Astrocyte (in vitro differentiated cells and primary cell): ENCODE results near the gene CRB2. TPM values are rescaled to one million over a fixed set of nuclear protein-coding genes. Genes with fewer than 3 reads are reported as not detected.

Experiments
- DNase-seq: peaks from one replicate; pipeline ENCODE4 v3.0.0-alpha.2; 2010; ENCODE audit warnings: low read depth
- FAIRE-seq: peaks from 2 replicates; lab custom pipeline; 2011; peaks lifted over from hg19 to GRCh38; lab: Jason Lieb, UNC
- H2AFZ ChIP-seq: 2 replicates; pipeline ENCODE4 v1.6.0; 2012; ENCODE audit warnings: low read depth, low read length, inconsistent platforms
- H3K27ac ChIP-seq: 2 replicates; pipeline ENCODE4 v1.5.1; 2011; ENCODE audit warnings: low read depth, low read length, inconsistent platforms
- H3K27me3 ChIP-seq: 2 replicates; pipeline ENCODE4 v1.6.0; 2011; ENCODE audit warnings: low read length, inconsistent platforms; ENCODE audit not compliant: insufficient read depth
- H3K36me3 ChIP-seq: 2 replicates; pipeline ENCODE4 v1.5.1; 2011; ENCODE audit warnings: low read length, inconsistent platforms; ENCODE audit not compliant: insufficient read depth
- H3K4me1 ChIP-seq: 2 replicates; pipeline ENCODE4 v1.5.1; 2011; ENCODE audit warnings: low read length, inconsistent platforms; ENCODE audit not compliant: insufficient read depth
- H3K4me2 ChIP-seq: 2 replicates; pipeline ENCODE4 v1.6.0; 2012; ENCODE audit warnings: low read length, inconsistent platforms
- H3K4me3 ChIP-seq: 2 replicates; pipeline ENCODE4 v1.5.1; 2011; ENCODE audit warnings: low read depth, mild to moderate bottlenecking, low read length, inconsistent platforms; ENCODE audit not compliant: insufficient read depth
- H3K79me2 ChIP-seq: 2 replicates; pipeline ENCODE4 v1.6.0; 2012; ENCODE audit warnings: mild to moderate bottlenecking, low read length, inconsistent platforms; ENCODE audit not compliant: insufficient read depth
- H3K9ac ChIP-seq: 2 replicates; pipeline ENCODE4 v1.6.0; 2012; ENCODE audit warnings: mild to moderate bottlenecking, low read length, inconsistent platforms
- H3K9me3 ChIP-seq: 2 replicates; pipeline ENCODE4 v1.5.1; 2012; ENCODE audit warnings: low read depth, mild to moderate bottlenecking, low read length, inconsistent platforms; ENCODE audit not compliant: insufficient read depth
- H4K20me1 ChIP-seq: 2 replicates; pipeline ENCODE4 v1.6.0; 2012; ENCODE audit warnings: low read length, inconsistent platforms; ENCODE audit not compliant: insufficient read depth
- H3K27ac Mint-ChIP-seq: one replicate; pipeline ENCODE4 v1.8.0; 2021; ENCODE audit warnings: mild to moderate bottlenecking, mixed read lengths; ENCODE audit not compliant: unreplicated experiment
- H3K27me3 Mint-ChIP-seq: one replicate; pipeline ENCODE4 v1.8.0; 2021; ENCODE audit warnings: low read depth, mixed read lengths; ENCODE audit not compliant: unreplicated experiment
- H3K36me3 Mint-ChIP-seq: one replicate; pipeline ENCODE4 v1.8.0; 2021; ENCODE audit warnings: low read depth, mixed read lengths; ENCODE audit not compliant: unreplicated experiment
- H3K4me1 Mint-ChIP-seq: one replicate; pipeline ENCODE4 v1.8.0; 2021; ENCODE audit warnings: low read depth, mixed read lengths; ENCODE audit not compliant: unreplicated experiment
- H3K4me3 Mint-ChIP-seq: one replicate; pipeline ENCODE4 v1.8.0; 2021; ENCODE audit warnings: mild to moderate bottlenecking, moderate library complexity, mixed read lengths; ENCODE audit not compliant: unreplicated experiment
- H3K9me3 Mint-ChIP-seq: one replicate; pipeline ENCODE4 v1.8.0; 2021; ENCODE audit warnings: mild to moderate bottlenecking, mixed read lengths; ENCODE audit not compliant: unreplicated experiment
- CTCF ChIP-seq: IDR thresholded peaks from 2 replicates; pipeline ENCODE4 v1.5.1; 2011; ENCODE audit warnings: low read depth, mild to moderate bottlenecking, inconsistent platforms, low read length, moderate library complexity; ENCODE audit not compliant: insufficient read depth
- EZH2 ChIP-seq: IDR thresholded peaks from 2 replicates; pipeline ENCODE4 v1.6.1; 2012; ENCODE audit warnings: mild to moderate bottlenecking, low read length, inconsistent platforms; ENCODE audit not compliant: insufficient read depth
- total RNA-seq: library from RNA; stranded (reverse); gene quantifications from 2 replicates; pipeline ENCODE4 v1.2.1, GENCODE V29; 2021

CRB2 gene
- total RNA-seq, 1 donor from 2014 or later: 2.4 TPM

GRCh38 chr9:123375469-123376132, 19.6 kb downstream of the CRB2 start:
- Mint-ChIP-seq H3K4me3 (no peak overlapping the region), H3K9me3 (no peaks in the 10 kb centered on the region), H3K4me1 (peaks cover 7% of the 10 kb centered on the region), H3K27me3 (peaks cover 21% of the 10 kb centered on the region), H3K36me3 (peaks cover 7% of the 10 kb centered on the region), H3K27ac (no peak overlapping the region)
- no peak overlapping the region for H3K27ac ChIP-seq
- no peak overlapping the region for H2AFZ ChIP-seq
- H3K36me3 ChIP-seq: no peaks in the 10 kb centered on the region
- H4K20me1 ChIP-seq: no peaks in the 10 kb centered on the region
- peaks cover 26% of the 10 kb centered on the region for H3K27me3 ChIP-seq
- H3K4me3 ChIP-seq: no peak overlapping the region
- H3K4me2 ChIP-seq: peak overlapping the region; percentile 36
- FAIRE-seq (no peak), DNase-seq (peak; percentile 18)
- H3K79me2 ChIP-seq: no peaks in the 10 kb centered on the region
- H3K4me1 ChIP-seq: peaks cover 13% of the 10 kb centered on the region
- no peak overlapping the region for H3K9ac ChIP-seq
- peaks cover 5% of the 10 kb centered on the region for H3K9me3 ChIP-seq
- TF ChIP-seq CTCF (no peak), EZH2 (no peak)

- H3K9ac ChIP-seq: no peak overlapping the region
- DNase-seq (no peak), FAIRE-seq (no peak)
- Mint-ChIP-seq H3K4me1 (peaks cover 7% of the 10 kb centered on the region), H3K27me3 (peaks cover 20% of the 10 kb centered on the region), H3K36me3 (peaks cover 7% of the 10 kb centered on the region), H3K27ac (no peak overlapping the region), H3K9me3 (no peaks in the 10 kb centered on the region), H3K4me3 (no peak overlapping the region)
- no peak overlapping the region for H3K4me2 ChIP-seq
- H3K9me3 ChIP-seq: peaks cover 5% of the 10 kb centered on the region
- no peak overlapping the region for H2AFZ ChIP-seq
- H4K20me1 ChIP-seq: no peaks in the 10 kb centered on the region
- no peak overlapping the region for H3K4me3 ChIP-seq
- peaks cover 13% of the 10 kb centered on the region for H3K4me1 ChIP-seq
- H3K36me3 ChIP-seq: no peaks in the 10 kb centered on the region
- H3K27me3 ChIP-seq: peaks cover 25% of the 10 kb centered on the region
- H3K27ac ChIP-seq: no peak overlapping the region
- TF ChIP-seq EZH2: no peak
- H3K79me2 ChIP-seq: no peaks in the 10 kb centered on the region
These were observed 20.4 kb downstream of the CRB2 start for GRCh38 chr9:123376218-123377071.

GRCh38 chr9:123377211-123377971, 21.4 kb downstream of the CRB2 start:
- H3K9ac ChIP-seq: no peak overlapping the region
- FAIRE-seq (no peak), DNase-seq (peak; percentile 16)
- H3K27ac ChIP-seq: no peak overlapping the region
- Mint-ChIP-seq H3K4me3 (no peak overlapping the region), H3K9me3 (no peaks in the 10 kb centered on the region), H3K27me3 (peaks cover 13% of the 10 kb centered on the region), H3K4me1 (peaks cover 7% of the 10 kb centered on the region), H3K36me3 (peaks cover under 1% of the 10 kb centered on the region), H3K27ac (no peak overlapping the region)
- H3K79me2 ChIP-seq: no peaks in the 10 kb centered on the region
- no peak overlapping the region for H3K4me2 ChIP-seq
- H2AFZ ChIP-seq: no peak overlapping the region
- H3K36me3 ChIP-seq: no peaks in the 10 kb centered on the region
- peaks cover 18% of the 10 kb centered on the region for H3K27me3 ChIP-seq
- H3K4me3 ChIP-seq: no peak overlapping the region
- no peaks in the 10 kb centered on the region for H4K20me1 ChIP-seq
- peaks cover 13% of the 10 kb centered on the region for H3K4me1 ChIP-seq
- no peak for TF ChIP-seq CTCF
- no peak for TF ChIP-seq EZH2
- no peaks in the 10 kb centered on the region for H3K9me3 ChIP-seq
